ENCODE results near the gene ABHD16B. TPM values are rescaled to one million over a fixed set of nuclear protein-coding genes. Genes with fewer than 3 reads are reported as not detected.

The ABHD16B gene
- total and polyA plus RNA-seq, 2 donors (not counting 1 experiment from before 2014, with no cell fraction given), result not detected

DNA sequence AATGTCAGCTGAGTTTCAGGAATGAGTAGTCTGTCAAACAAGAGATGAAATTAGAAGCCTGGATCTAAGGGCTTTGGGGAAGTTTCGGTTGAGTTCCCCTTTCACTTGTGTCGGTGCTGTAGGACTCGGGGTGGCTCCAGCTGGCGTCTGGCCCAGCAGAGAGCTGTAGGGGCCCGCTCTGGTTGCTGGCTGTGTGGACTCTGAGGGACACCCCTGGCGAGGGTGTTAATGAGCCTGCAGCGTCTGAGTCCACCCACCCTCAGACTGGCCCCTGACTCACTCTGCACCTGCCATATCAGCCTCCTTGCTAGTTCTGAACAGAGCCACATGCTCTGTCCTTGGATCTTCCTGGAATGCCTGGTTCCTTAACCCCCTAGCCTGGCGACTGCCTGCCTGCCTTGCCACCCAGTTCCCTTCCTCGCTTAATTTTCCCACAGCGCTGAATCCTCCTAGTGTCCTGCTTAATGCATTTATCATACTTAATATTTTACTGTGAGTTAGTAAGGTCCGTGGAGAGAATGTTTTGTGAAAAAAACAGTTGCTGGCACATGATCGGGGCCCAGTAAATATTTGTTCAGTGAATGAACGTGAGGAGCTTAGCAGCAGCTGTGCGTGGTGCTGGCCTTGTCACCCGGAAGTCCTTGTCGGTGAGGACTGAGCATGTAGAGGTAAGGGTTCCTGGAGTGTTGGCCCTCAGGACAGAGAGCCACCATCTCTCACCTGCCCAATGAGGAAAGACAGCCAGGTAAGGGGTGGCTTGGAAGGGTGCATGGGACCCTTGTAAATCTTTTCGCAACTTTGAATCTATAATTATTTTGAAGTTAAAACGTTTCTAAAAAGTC is 35.2 kb downstream of the ABHD16B start:
- Histone ChIP-seq H3K4me3 (ENCODE audit: control extremely low read depth in 1 of 5, extremely low read depth in 1 of 5, insufficient read depth in 1 of 5, low read depth in 2 of 5, low read length in 4 of 5) (peak overlapping the region; percentile 27 to 81 (median 60)), H4K20me1 (ENCODE audit: control insufficient read depth, insufficient read depth, low read length, poor library complexity, severe bottlenecking) (peaks cover 60% of the 10 kb centered on the region), H3K79me2 (ENCODE audit: control insufficient read depth, insufficient read depth, low read length) (peaks cover 56% of the 10 kb centered on the region), H3K9ac (ENCODE audit: low read length) (peak overlapping the region; percentile 65), H3K27ac (ENCODE audit: low read length in 2 of 2) (peak overlapping the region; percentile 29 to 80), H3K4me1 (ENCODE audit: control insufficient read depth in 2 of 2, insufficient read depth in 2 of 2, low read length in 2 of 2) (peaks cover 24 to 52% of the 10 kb centered on the region in 2 donors), H3K27me3 (replicated peaks in 1 of 4; ENCODE audit: control extremely low read depth in 1 of 4, control insufficient read depth in 3 of 4, insufficient read depth in 4 of 4, low read length in 3 of 4) (no peaks in the 10 kb centered on the region), H3K9me3 (ENCODE audit: control extremely low read depth in 1 of 3, control insufficient read depth in 2 of 3, insufficient read depth in 1 of 3, low read length in 2 of 3) (no peaks in the 10 kb centered on the region), H2AFZ (ENCODE audit: insufficient read depth, low read depth, low read length, poor library complexity, severe bottlenecking) (peak overlapping the region; percentile 40), H3K36me3 (replicated peaks in 1 of 2; ENCODE audit: control extremely low read depth in 1 of 2, control insufficient read depth in 1 of 2, extremely low read depth in 1 of 2, insufficient read depth in 2 of 2, low read length in 1 of 2) (peaks cover 0 to 8% of the 10 kb centered on the region in 2 experiments), H3K4me2 (replicated peaks; ENCODE audit: low read depth, low read length, poor library complexity, severe bottlenecking) (peak overlapping the region; percentile 93)
- ATAC-seq (ENCODE audit: low read depth) (peak; percentile 29), DNase-seq (peak; percentile 79)
- Mint-ChIP-seq H3K27ac (peak overlapping the region; percentile 91), H3K27me3 (no peaks in the 10 kb centered on the region), H3K9me3 (ENCODE audit: insufficient read depth) (no peaks in the 10 kb centered on the region), H3K4me3 (peak overlapping the region; percentile 93), H3K4me1 (peaks cover 51% of the 10 kb centered on the region)
- CTCF ChIA-PET, result interaction anchor here (0.8 to 1.7 kb wide), 10 partner anchors 13 to 359 kb away, joined by 3 to 7 read pairs (median 4); partner anchors contain the start of genes LKAAEAR1, PRPF6, PTK6 and UCKL1
- TF ChIP-seq CTCF (IDR thresholded peaks at IDR 0.05) (no peak), EZH2 (IDR thresholded peaks at IDR 0.05; ENCODE audit: borderline replicate concordance, insufficient read depth, low read depth, low read length, poor library complexity, severe bottlenecking) (no peak)
- POLR2A ChIA-PET, result interaction anchor here (1.3 to 2.0 kb wide), 3 partner anchors 31 to 83 kb away, joined by 5 to 6 read pairs (median 6); partner anchors contain the start of genes SAMD10, TPD52L2 and UCKL1
- intact Hi-C loops (cut with micrococcal nuclease), result loop anchor here (2.0 to 10.0 kb wide), 2 partner anchors 270 to 942 kb away; partner anchors contain the start of genes GMEB2 and SLC17A9
- 3% methylated on average over 12 of the region's 18 CpGs for WGBS (ENCODE audit: insufficient coverage)
